Measurements from ENCODE around the gene C12orf75. TPM values are rescaled to one million over a fixed set of nuclear protein-coding genes. Genes with fewer than 3 reads are reported as not detected.

Gene C12orf75
- total and polyA plus RNA-seq, 10 of the 15 experiments (the other 5 are each of a cell fraction or from before 2014, with no cell fraction given) = 40.7 to 411 (median 159) TPM

- TF ChIP-seq BCLAF1 (IDR thresholded peaks at IDR 0.05) (no peak), RELB (IDR thresholded peaks at IDR 0.05; ENCODE audit: low read depth) (peak; percentile 49; the same call in 1 of the 2 replicates), TCF7 (IDR thresholded peaks at IDR 0.05; ENCODE audit: borderline replicate concordance) (no peak), BHLHE40 (IDR thresholded peaks at IDR 0.05; ENCODE audit: borderline replicate concordance in 1 of 2, low read depth in 2 of 2, low read length in 1 of 2) (no peak), DPF2 (IDR thresholded peaks at IDR 0.05) (peak; percentile 70; the same call in 1 of the 2 replicates), CUX1 (IDR thresholded peaks at IDR 0.05; ENCODE audit: insufficient replicate concordance, low read depth, low read length) (no peak), CEBPZ (IDR thresholded peaks at IDR 0.05; ENCODE audit: low read depth, low read length) (no peak), BCL11A (IDR thresholded peaks at IDR 0.05; ENCODE audit: low read depth, low read length) (peak; percentile 93), ATF2 (IDR thresholded peaks at IDR 0.05; ENCODE audit: low read length) (peak; percentile 68; the same call in 1 of the 2 replicates), SREBF1 (IDR thresholded peaks at IDR 0.05; ENCODE audit: low read length) (no peak), ASH2L (IDR thresholded peaks at IDR 0.05; ENCODE audit: borderline replicate concordance, low read depth) (no peak)
Observed at GRCh38 chr12:105352052-105352451, 21.6 kb downstream of the C12orf75 start (continued).
